ENCODE data around the gene SBF2. TPM values are rescaled to one million over a fixed set of nuclear protein-coding genes. Genes with fewer than 3 reads are reported as not detected.
A peak's percentile ranks its signal among the peaks of the same experiment; 100 is the strongest.

The SBF2 gene
- total RNA-seq, 4 donors from 2014 or later, result 75.0 to 104 (median 86.9) TPM

DNA sequence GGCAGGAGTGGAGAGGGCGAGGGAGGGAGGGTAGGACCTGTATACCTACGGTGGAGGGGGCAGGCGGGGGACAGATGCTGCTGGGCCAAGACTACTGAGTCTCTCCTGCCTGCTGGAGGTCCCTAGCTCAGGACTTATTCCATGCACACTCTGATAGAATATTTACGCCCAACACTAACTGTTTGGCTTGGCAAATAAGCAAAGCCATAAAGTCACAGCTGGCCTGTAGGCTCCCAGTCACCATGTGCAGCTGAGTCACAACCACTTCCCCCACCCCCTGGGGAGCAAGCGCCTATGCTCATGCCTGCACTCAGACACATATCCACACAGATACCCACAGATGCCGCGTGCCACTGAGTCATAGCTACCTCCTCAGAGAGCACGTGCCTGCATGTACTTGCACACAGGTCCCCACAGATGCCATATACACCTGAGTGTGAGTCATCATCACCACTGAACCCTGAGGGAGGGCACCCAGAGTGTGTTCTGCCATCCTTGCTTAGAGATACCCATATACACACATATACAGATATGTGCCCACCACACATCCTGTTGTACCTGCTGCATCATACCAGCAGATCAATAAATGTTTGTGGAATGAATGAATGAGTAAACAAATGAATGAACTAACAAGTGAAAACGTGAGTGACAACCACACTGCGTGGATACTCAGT is 534.4 kb downstream of the SBF2 start:
- H3K4me1 ChIP-seq, result peaks cover 0 to 60% (median 37%) of the 10 kb centered on the region in 4 donors
- TF ChIP-seq, protein P1, sequence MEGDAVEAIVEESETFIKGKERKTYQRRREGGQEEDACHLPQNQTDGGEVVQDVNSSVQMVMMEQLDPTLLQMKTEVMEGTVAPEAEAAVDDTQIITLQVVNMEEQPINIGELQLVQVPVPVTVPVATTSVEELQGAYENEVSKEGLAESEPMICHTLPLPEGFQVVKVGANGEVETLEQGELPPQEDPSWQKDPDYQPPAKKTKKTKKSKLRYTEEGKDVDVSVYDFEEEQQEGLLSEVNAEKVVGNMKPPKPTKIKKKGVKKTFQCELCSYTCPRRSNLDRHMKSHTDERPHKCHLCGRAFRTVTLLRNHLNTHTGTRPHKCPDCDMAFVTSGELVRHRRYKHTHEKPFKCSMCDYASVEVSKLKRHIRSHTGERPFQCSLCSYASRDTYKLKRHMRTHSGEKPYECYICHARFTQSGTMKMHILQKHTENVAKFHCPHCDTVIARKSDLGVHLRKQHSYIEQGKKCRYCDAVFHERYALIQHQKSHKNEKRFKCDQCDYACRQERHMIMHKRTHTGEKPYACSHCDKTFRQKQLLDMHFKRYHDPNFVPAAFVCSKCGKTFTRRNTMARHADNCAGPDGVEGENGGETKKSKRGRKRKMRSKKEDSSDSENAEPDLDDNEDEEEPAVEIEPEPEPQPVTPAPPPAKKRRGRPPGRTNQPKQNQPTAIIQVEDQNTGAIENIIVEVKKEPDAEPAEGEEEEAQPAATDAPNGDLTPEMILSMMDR (IDR thresholded peaks at IDR 0.05), result no peak
- no peak for TF ChIP-seq POLR2A (IDR thresholded peaks at IDR 0.05)
- TF ChIP-seq EP300 (IDR thresholded peaks at IDR 0.05), result peak in 1 of 2 donors; percentile 79
- peak overlapping the region; percentile 79 to 95 (median 88) for H3K27ac ChIP-seq
- peak overlapping the region in 1 of 4 donors; percentile 86 for H3K4me3 ChIP-seq
- no peaks in the 10 kb centered on the region for H3K9me3 ChIP-seq
- no peaks in the 10 kb centered on the region for H3K27me3 ChIP-seq
- DNase-seq (ENCODE audit: low spot score in 2 of 2), result peak; percentile 79 to 85
- WGBS, 2 donors, result 44 to 48% methylated on average over 10 of the region's 10 CpGs
- H3K36me3 ChIP-seq, result no peaks in the 10 kb centered on the region

DNA sequence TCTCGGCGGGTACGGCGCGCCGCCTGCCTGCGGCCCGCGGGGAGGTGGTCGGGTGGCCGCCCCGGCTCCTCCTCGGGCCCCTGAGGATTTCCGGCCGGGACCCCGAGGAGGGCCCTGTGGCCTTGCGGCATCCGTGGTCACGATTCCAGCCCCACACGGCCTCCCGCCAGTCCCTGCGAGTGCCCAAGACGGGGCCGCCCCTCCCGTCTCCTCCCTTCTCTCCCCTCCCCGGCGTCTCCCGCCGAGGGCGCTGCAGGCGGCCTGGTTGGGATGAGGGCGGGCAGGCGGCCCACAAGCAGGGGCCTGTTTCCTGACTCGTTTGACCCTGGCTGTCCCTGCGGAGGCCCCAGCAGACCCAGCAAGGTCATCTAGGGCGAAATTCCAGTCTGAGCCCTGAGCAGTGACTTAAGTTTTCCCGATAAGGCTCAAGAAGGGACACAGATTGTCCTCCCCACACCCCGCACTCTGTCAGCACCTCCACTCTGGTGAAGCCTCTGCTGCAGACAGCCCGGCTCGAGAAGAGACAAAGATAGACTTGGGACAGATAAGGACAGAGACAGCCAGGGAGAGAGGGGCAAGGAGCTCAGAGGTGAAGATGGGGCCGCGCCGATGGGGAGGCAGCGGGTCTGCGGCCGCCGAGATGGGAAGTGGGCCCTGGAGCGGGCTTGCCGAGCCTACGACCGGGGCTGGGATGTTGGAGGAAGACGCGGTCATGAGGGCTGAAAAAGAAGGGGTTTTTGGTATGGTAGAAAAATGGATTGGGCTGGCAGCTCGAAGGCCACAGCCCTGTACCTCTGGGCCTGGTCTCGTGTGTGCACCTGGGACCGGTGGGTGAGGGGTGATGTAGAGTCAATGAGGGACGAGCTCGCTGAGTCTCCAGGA is 535.1 kb downstream of the SBF2 start:
- H3K36me3 ChIP-seq, result no peaks in the 10 kb centered on the region
- 29 to 31% methylated on average over 34 of the region's 58 CpGs for WGBS, 2 donors
- peak; percentile 61 to 72 for DNase-seq (ENCODE audit: low spot score in 2 of 2)
- peak overlapping the region; percentile 40 to 95 (median 78) for H3K4me3 ChIP-seq
- peaks cover 0 to 63% (median 39%) of the 10 kb centered on the region in 4 donors for H3K4me1 ChIP-seq
- no peaks in the 10 kb centered on the region for H3K27me3 ChIP-seq
- no peaks in the 10 kb centered on the region for H3K9me3 ChIP-seq
- no peak for TF ChIP-seq POLR2A (IDR thresholded peaks at IDR 0.05)
- peak in 1 of 2 donors; percentile 57 for TF ChIP-seq EP300 (IDR thresholded peaks at IDR 0.05)
- TF ChIP-seq, protein P1 (IDR thresholded peaks at IDR 0.05), result peak in 1 of 5 experiments; percentile 25
- peak overlapping the region; percentile 79 to 95 (median 88) for H3K27ac ChIP-seq

DNA sequence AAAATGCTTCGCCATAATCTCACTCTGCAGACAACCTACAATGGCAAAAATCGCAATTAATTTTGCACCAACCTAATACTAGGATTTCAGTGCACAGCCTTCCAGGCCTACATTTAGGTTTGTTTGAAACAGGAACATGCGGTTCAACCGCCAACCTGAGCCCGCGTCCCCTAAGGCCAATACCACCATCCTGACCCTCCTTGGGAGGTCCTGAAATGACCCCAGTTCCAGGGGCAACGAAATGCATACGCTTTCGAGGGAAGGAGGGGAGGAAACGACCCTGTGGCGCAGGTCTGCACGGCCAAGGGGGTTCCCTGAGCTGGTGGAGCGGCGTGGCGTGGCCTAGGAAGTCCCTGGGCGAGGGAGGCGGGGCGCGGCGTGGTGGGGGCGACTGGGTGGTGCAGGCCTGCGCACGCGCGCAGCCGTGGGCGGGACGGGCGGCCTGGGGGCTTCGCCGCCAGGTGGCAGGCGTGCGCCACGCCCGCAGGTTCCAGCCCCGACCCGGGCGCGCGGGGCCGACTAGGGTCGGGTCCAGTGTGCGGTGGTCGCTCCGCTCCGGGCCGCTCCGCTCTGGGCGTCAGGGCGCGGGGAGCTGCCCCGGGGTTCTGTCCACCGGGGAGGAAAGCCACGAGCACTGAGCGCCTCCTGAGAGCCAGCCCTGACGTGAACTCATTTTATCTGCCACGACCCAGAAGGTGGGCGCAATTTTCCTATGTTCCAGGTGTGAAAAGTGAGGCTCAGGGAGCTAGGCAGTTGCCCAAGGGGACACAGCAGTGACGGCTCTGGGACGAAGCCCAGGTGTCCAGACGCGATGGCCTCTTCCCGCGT is 536.0 kb downstream of the SBF2 start:
- H3K27ac ChIP-seq, result peak overlapping the region; percentile 79 to 95 (median 88)
- no peaks in the 10 kb centered on the region for H3K36me3 ChIP-seq
- H3K4me3 ChIP-seq, result peak overlapping the region; percentile 40 to 95 (median 78)
- H3K9me3 ChIP-seq, result no peaks in the 10 kb centered on the region
- H3K4me1 ChIP-seq, result peaks cover 0 to 68% (median 39%) of the 10 kb centered on the region in 4 donors
- WGBS, 2 donors, result 4 to 6% methylated on average over 45 to 47 of the region's 64 CpGs
- DNase-seq (ENCODE audit: low spot score in 2 of 2), result peak; percentile 69 to 75
- TF ChIP-seq POLR2A (IDR thresholded peaks at IDR 0.05) (no peak), EP300 (IDR thresholded peaks at IDR 0.05) (no peak)
- TF ChIP-seq, protein P1 (IDR thresholded peaks at IDR 0.05), result peak; percentile 93 to 99 (median 98)
- H3K27me3 ChIP-seq, result no peaks in the 10 kb centered on the region

DNA sequence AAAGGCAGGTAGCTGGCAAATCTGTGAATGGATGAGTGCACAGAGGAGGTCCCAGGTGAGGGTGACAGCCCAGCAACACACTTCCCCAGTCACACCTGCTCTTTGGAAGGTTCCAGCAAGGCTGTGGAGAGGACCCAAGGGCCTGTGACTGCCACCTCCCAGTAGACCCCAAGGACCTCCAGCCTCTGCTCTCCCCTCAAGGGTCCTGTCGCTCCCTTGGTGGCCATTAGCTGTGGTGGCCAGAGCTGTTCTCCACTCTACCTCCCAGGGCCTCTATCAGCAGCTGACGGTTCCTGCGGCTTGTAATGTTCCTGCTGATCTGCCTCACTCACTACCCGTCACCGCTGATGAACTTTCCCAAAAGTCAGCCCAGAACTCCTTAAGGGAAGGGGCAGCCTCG is 537.1 kb downstream of the SBF2 start:
- no peaks in the 10 kb centered on the region for H3K9me3 ChIP-seq
- H3K4me1 ChIP-seq, result peaks cover 0 to 64% (median 39%) of the 10 kb centered on the region in 4 donors
- peak overlapping the region in 2 of 4 donors; percentile 15 to 20 for H3K27ac ChIP-seq
- H3K27me3 ChIP-seq, result no peaks in the 10 kb centered on the region
- TF ChIP-seq, protein P1 (IDR thresholded peaks at IDR 0.05), result no peak
- no peak for TF ChIP-seq EP300 (IDR thresholded peaks at IDR 0.05)
- no peak for TF ChIP-seq POLR2A (IDR thresholded peaks at IDR 0.05)
- WGBS, 2 donors, result 94 to 96% methylated on average over 6 of the region's 6 CpGs
- no peak for DNase-seq (ENCODE audit: low spot score in 2 of 2)
- H3K36me3 ChIP-seq, result peaks cover 0 to 6% (median 0%) of the 10 kb centered on the region in 3 donors
- H3K4me3 ChIP-seq, result no peak overlapping the region

All from tibial nerve (tissue), 4 donors.